ENCODE measurements around the gene DUSP1. TPM values are rescaled to one million over a fixed set of nuclear protein-coding genes. Genes with fewer than 3 reads are reported as not detected.

Gene DUSP1
- total and polyA plus RNA-seq, 2 of the 13 experiments (the other 11 are each of a cell fraction or from before 2014, with no cell fraction given), result 27.1 to 55.5 TPM

GRCh38 chr5:172772112-172772906 is 1.3 kb upstream of the DUSP1 start (continued):
- TF ChIP-seq HNF1B (CRISPR knock-in tag; IDR thresholded peaks at IDR 0.05) (peak; percentile 79; the same call in 1 of the 2 replicates), THAP7 (CRISPR knock-in tag; IDR thresholded peaks at IDR 0.05) (peak; percentile 43; the same call in 1 of the 2 replicates), ZNF430 (CRISPR knock-in tag; IDR thresholded peaks at IDR 0.05) (peak; percentile 89; the same call in 1 of the 2 replicates), MLX (CRISPR knock-in tag; IDR thresholded peaks at IDR 0.05) (peak; percentile 88), ZNF724P (CRISPR knock-in tag; IDR thresholded peaks at IDR 0.05; ENCODE audit: borderline replicate concordance) (no peak), PRDM10 (CRISPR knock-in tag; IDR thresholded peaks at IDR 0.05; ENCODE audit: low read depth) (peak; percentile 88), NR2F6 (IDR thresholded peaks at IDR 0.05) (peak; percentile 59), NR2F6 (CRISPR knock-in tag; IDR thresholded peaks at IDR 0.05) (peak; percentile 81), POLR2A (IDR thresholded peaks at IDR 0.05; ENCODE audit: insufficient read depth in 1 of 2, low read depth in 2 of 2, low read length in 2 of 2) (peak in 1 of 2 experiments; percentile 69; a peak in 2 of 4 replicates), ZNF704 (CRISPR knock-in tag; IDR thresholded peaks at IDR 0.05; ENCODE audit: borderline replicate concordance) (peak; percentile 81; the same call in 1 of the 2 replicates), EEA1 (CRISPR knock-in tag; IDR thresholded peaks at IDR 0.05; ENCODE audit: borderline replicate concordance) (no peak), ZSCAN22 (CRISPR knock-in tag; IDR thresholded peaks at IDR 0.05) (no peak), STAT5B (CRISPR knock-in tag; IDR thresholded peaks at IDR 0.05) (0 out of 2 replicates have a peak, but pooled peaks have one; percentile 59), ZNF792 (CRISPR knock-in tag; IDR thresholded peaks at IDR 0.05) (peak; percentile 83; the same call in 1 of the 2 replicates), IRF1 (CRISPR knock-in tag; IDR thresholded peaks at IDR 0.05; ENCODE audit: low read depth) (no peak), FOXC1 (CRISPR knock-in tag; IDR thresholded peaks at IDR 0.05; ENCODE audit: borderline replicate concordance) (peak; percentile 86; the same call in 1 of the 2 replicates), AGO1 (IDR thresholded peaks at IDR 0.05; ENCODE audit: low read depth, low read length, poor library complexity, severe bottlenecking) (peak; percentile 72), ZEB1 (IDR thresholded peaks at IDR 0.05; ENCODE audit: insufficient replicate concordance, low read depth) (no peak), ZFP41 (CRISPR knock-in tag; IDR thresholded peaks at IDR 0.05; ENCODE audit: borderline replicate concordance) (no peak), RBFOX2 (IDR thresholded peaks at IDR 0.05; ENCODE audit: low read depth, low read length) (peak; percentile 76), ZNF256 (CRISPR knock-in tag; conservative IDR thresholded peaks at IDR 0.05) (peak; percentile 88; the same call in 1 of the 2 replicates)
